ENCODE data around the gene GIT2. TPM values are rescaled to one million over a fixed set of nuclear protein-coding genes. Genes with fewer than 3 reads are reported as not detected.
A peak's percentile ranks its signal among the peaks of the same experiment; 100 is the strongest.

Gene GIT2
- total and polyA plus RNA-seq, 10 of the 15 experiments (the other 5 are each of a cell fraction or from before 2014, with no cell fraction given) = 9.1 to 49.9 (median 43.9) TPM

DNA sequence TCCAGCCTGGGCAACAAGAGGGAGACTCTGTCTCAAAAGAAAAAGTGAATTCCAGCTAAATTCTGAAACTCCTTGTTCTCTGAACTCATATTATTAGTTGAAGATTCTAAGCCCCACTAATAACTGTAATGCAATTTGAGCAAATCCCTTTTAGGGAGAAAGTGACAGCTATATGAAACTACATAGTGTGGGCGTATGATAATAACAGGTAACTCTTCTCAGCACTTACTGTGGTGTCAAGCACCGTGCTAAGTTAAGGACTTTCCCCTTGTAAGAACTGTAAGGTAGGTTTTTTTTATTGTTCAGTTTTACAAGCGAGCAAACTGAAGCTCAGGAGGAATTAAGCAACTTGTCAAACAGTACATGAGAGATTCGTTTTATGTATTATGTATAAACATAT is 8.4 kb upstream of the GIT2 start (continued):
- TF ChIP-seq PBX3 (IDR thresholded peaks at IDR 0.05; ENCODE audit: insufficient replicate concordance, low read depth, low read length) = no peak
- TF ChIP-seq SREBF2 (IDR thresholded peaks at IDR 0.05; ENCODE audit: low read length) = no peak
- TF ChIP-seq MYB (IDR thresholded peaks at IDR 0.05; ENCODE audit: borderline replicate concordance, low read depth, low read length) = no peak
- TF ChIP-seq BRCA1 (IDR thresholded peaks at IDR 0.05; ENCODE audit: low read depth, low read length) = no peak
- TF ChIP-seq ELK1 (IDR thresholded peaks at IDR 0.05; ENCODE audit: low read depth, low read length) = no peak
- TF ChIP-seq USF2 (IDR thresholded peaks at IDR 0.05; ENCODE audit: borderline replicate concordance, low read depth, low read length) = no peak
- TF ChIP-seq CREB1 (IDR thresholded peaks at IDR 0.05; ENCODE audit: low read depth) = 0 out of 2 replicates have a peak, but pooled peaks have one; percentile 56
- no peak for TF ChIP-seq E4F1 (IDR thresholded peaks at IDR 0.05; ENCODE audit: borderline replicate concordance, partially characterized antibody)
- peak; percentile 76 for TF ChIP-seq ZNF384 (IDR thresholded peaks at IDR 0.05; ENCODE audit: borderline replicate concordance, low read depth, low read length)
- no peak for TF ChIP-seq FOXK2 (IDR thresholded peaks at IDR 0.05)
- no peak for TF ChIP-seq CBX3 (IDR thresholded peaks at IDR 0.05; ENCODE audit: borderline replicate concordance, low read depth)
- TF ChIP-seq CBX5 (IDR thresholded peaks at IDR 0.05; ENCODE audit: low read depth) = no peak
- TF ChIP-seq ATF7 (IDR thresholded peaks at IDR 0.05; ENCODE audit: low read depth) = peak; percentile 75
- no peak for TF ChIP-seq PAX8 (IDR thresholded peaks at IDR 0.05)
- no peak for TF ChIP-seq CTCF (IDR thresholded peaks at IDR 0.05 in 2 of 3, conservative IDR thresholded peaks at IDR 0.05 in 1 of 3; ENCODE audit: control insufficient read depth in 2 of 3, extremely low read depth in 1 of 3, insufficient read depth in 1 of 3, low read depth in 3 of 3, low read length in 3 of 3)
